Endothelial cell of umbilical vein (primary cell): ENCODE measurements around the gene USP4. TPM values are rescaled to one million over a fixed set of nuclear protein-coding genes. Genes with fewer than 3 reads are reported as not detected.

Source experiments
- BruUV-seq: library from RNA; stranded (reverse); fragments of 400-500 nt; replicated peaks from 2 replicates; lab custom pipeline; 2021; lab: Mats Ljungman, UMichigan
- CTCF ChIA-PET: fragments of 300-600, 350-600 bp; sonication (Branson Sonifier 250); formaldehyde crosslinking; loops from one replicate; lab custom pipeline; 2021; ENCODE audit warnings: antibody characterized with exemption, inconsistent platforms; lab: Charles Lee
- POLR2A ChIA-PET: fragments of 300-600, 350-600 bp; sonication (Branson Sonifier 250); formaldehyde crosslinking; loops from one replicate; lab custom pipeline; 2021; ENCODE audit warnings: antibody characterized with exemption, inconsistent platforms; lab: Charles Lee
- DNase-seq: peaks from one replicate; pipeline ENCODE4 v3.0.0-alpha.2; 2011; ENCODE audit warnings: low read depth, low spot score
- FAIRE-seq: peaks from 2 replicates; lab custom pipeline; 2011; peaks lifted over from hg19 to GRCh38; lab: Jason Lieb, UNC
- H2AFZ ChIP-seq: 2 replicates; pipeline ENCODE4 v1.6.0; 2012; ENCODE audit warnings: low read depth, low read length, control low read depth, inconsistent platforms
- H3K27ac ChIP-seq: 2 replicates; pipeline ENCODE4 v1.5.1; 2011; ENCODE audit warnings: low read depth, mild to moderate bottlenecking, control low read depth, low read length, moderate library complexity; ENCODE audit not compliant: insufficient read depth
- H3K27me3 ChIP-seq, 2 experiments: 2 replicates each; pipeline versions ENCODE4 v1.6.0 to v1.6.1; 2011; ENCODE audit warnings: low read length in 2 of 2, mixed read lengths in 1 of 2; ENCODE audit not compliant: control insufficient read depth in 2 of 2, insufficient read depth in 2 of 2
- H3K36me3 ChIP-seq, 2 experiments: 2 replicates in 1 of 2; 3 replicates in 1 of 2; pipeline ENCODE4 v1.5.1; 2011; ENCODE audit warnings: low read length in 2 of 2, mild to moderate bottlenecking in 1 of 2, moderate library complexity in 1 of 2; ENCODE audit not compliant: control insufficient read depth in 2 of 2, insufficient read depth in 2 of 2; ENCODE audit errors: extremely low read depth in 1 of 2
- H3K4me1 ChIP-seq: 3 replicates; pipeline ENCODE4 v1.5.1; 2011; ENCODE audit warnings: mild to moderate bottlenecking, low read length; ENCODE audit not compliant: control insufficient read depth, insufficient read depth; ENCODE audit errors: extremely low read depth
- H3K4me2 ChIP-seq: 2 replicates; pipeline ENCODE4 v1.6.1; 2011; ENCODE audit warnings: low read length, control low read depth, mixed read lengths; ENCODE audit not compliant: insufficient read depth
- H3K4me3 ChIP-seq, 3 experiments: fragments of 200-600 bp in 1 of 3; sonication (generic), shearing (Covaris generic) in 1 of 3; replicated peaks in 1 of 3; 2 replicates each; pipeline ENCODE4 v1.5.1; 2011 to 2016; ENCODE audit warnings: control low read depth in 3 of 3, low read length in 3 of 3, mild to moderate bottlenecking in 2 of 3, inconsistent platforms in 1 of 3, low read depth in 1 of 3, moderate library complexity in 1 of 3; ENCODE audit not compliant: insufficient read depth in 1 of 3
- H3K79me2 ChIP-seq: 2 replicates; pipeline ENCODE4 v1.6.0; 2012; ENCODE audit warnings: low read length, inconsistent platforms; ENCODE audit not compliant: control insufficient read depth, insufficient read depth
- H3K9ac ChIP-seq: replicated peaks from 2 replicates; pipeline ENCODE3; 2011; ENCODE audit warnings: low read length, control low read depth; ENCODE audit not compliant: insufficient read depth; ENCODE audit errors: extremely low read depth
- H3K9me1 ChIP-seq: replicated peaks from 3 replicates; pipeline ENCODE4 v1.6.0; 2011; ENCODE audit warnings: mild to moderate bottlenecking, low read length; ENCODE audit not compliant: control insufficient read depth, insufficient read depth; ENCODE audit errors: extremely low read depth
- H3K9me3 ChIP-seq: replicated peaks from 2 replicates; pipeline ENCODE4 v1.5.1; 2012; ENCODE audit warnings: low read length, inconsistent platforms; ENCODE audit not compliant: control insufficient read depth, insufficient read depth
- H4K20me1 ChIP-seq: replicated peaks from 2 replicates; pipeline ENCODE3; 2011; ENCODE audit warnings: mild to moderate bottlenecking, low read length; ENCODE audit not compliant: control insufficient read depth, insufficient read depth; ENCODE audit errors: extremely low read depth
- EZH2 ChIP-seq: IDR thresholded peaks from 2 replicates; pipeline ENCODE4 v1.6.1; 2012; ENCODE audit warnings: borderline replicate concordance, low read depth, mild to moderate bottlenecking, moderate library complexity, low read length, inconsistent platforms; ENCODE audit not compliant: severe bottlenecking
- FOS ChIP-seq: IDR thresholded peaks from 2 replicates; pipeline ENCODE4 v1.6.1; 2011; ENCODE audit warnings: mild to moderate bottlenecking, low read length, moderate library complexity, borderline replicate concordance; ENCODE audit not compliant: insufficient read depth
- GATA2 ChIP-seq: IDR thresholded peaks from 2 replicates; pipeline ENCODE4 v1.7.0; 2011; ENCODE audit warnings: low read depth, mild to moderate bottlenecking, moderate library complexity, mixed read lengths, low read length; ENCODE audit not compliant: insufficient read length, insufficient read depth
- JUN ChIP-seq: IDR thresholded peaks from 2 replicates; pipeline ENCODE4 v1.6.1; 2011; ENCODE audit warnings: borderline replicate concordance, low read depth; ENCODE audit not compliant: insufficient read length, insufficient read depth
- MYC ChIP-seq: IDR thresholded peaks from one replicate; pipeline ENCODE4 v1.6.1; 2011; ENCODE audit warnings: mild to moderate bottlenecking, low read depth, low read length
- POLR2A ChIP-seq: IDR thresholded peaks from 2 replicates; pipeline ENCODE4 v1.6.1; 2012; ENCODE audit warnings: low read depth, mild to moderate bottlenecking, control low read depth, low read length
- POLR2AphosphoS5 ChIP-seq: IDR thresholded peaks from 2 replicates; pipeline ENCODE4 v1.6.1; 2012; ENCODE audit warnings: low read depth, mild to moderate bottlenecking, control low read depth, low read length, moderate library complexity; ENCODE audit not compliant: insufficient read depth
- dilution Hi-C: fragments of 300-500 bp; cut with MboI; formaldehyde crosslinking; loops from one replicate; pipeline ENCODE4 v1.15.0; 2019; ENCODE audit warnings: low sequenced_read_pairs; ENCODE audit not compliant: extremely low pct_ligation_motif_present
- intact Hi-C: fragments of 100-400 bp; cut with micrococcal nuclease; formaldehyde crosslinking; loops from one replicate; pipeline ENCODE4 v1.10.0; 2022
- polyA plus RNA-seq, 4 experiments: library from polyadenylated mRNA; depleted of rRNA in 3 of 4; stranded (reverse) in 3 of 4; unstranded in 1 of 4; fragments of >200 nt; gene quantifications; 2 replicates each; pipeline versions ENCODE4 v1.2.1 to v1.2.3, GENCODE V29; 2011 to 2012; ENCODE audit warnings: missing spikeins in 1 of 4
- total RNA-seq: library from RNA; stranded (reverse); gene quantifications from 2 replicates; pipeline ENCODE4 v1.2.3, GENCODE V29; 2021
- TF ChIP-seq, protein P1 (sequence below): IDR thresholded peaks from 2 replicates; pipeline ENCODE4 v1.6.1; 2011; ENCODE audit not compliant: insufficient read depth, insufficient read length
- TF ChIP-seq, protein P2 (sequence below), 2 donors: IDR thresholded peaks; 1 replicate in 1 of 2; 2 replicates in 1 of 2; pipeline ENCODE4 v1.5.1; 2011; ENCODE audit warnings: low read length in 2 of 2, mild to moderate bottlenecking in 2 of 2, moderate library complexity in 2 of 2, control low read depth in 1 of 2, inconsistent platforms in 1 of 2, low read depth in 1 of 2; ENCODE audit not compliant: insufficient read depth in 1 of 2; ENCODE audit errors: extremely low read depth in 1 of 2

The USP4 gene
- total and polyA plus RNA-seq, 2 donors (not counting 3 experiments of a cell fraction or from before 2014, with no cell fraction given), result 39.1 to 61.3 TPM

DNA sequence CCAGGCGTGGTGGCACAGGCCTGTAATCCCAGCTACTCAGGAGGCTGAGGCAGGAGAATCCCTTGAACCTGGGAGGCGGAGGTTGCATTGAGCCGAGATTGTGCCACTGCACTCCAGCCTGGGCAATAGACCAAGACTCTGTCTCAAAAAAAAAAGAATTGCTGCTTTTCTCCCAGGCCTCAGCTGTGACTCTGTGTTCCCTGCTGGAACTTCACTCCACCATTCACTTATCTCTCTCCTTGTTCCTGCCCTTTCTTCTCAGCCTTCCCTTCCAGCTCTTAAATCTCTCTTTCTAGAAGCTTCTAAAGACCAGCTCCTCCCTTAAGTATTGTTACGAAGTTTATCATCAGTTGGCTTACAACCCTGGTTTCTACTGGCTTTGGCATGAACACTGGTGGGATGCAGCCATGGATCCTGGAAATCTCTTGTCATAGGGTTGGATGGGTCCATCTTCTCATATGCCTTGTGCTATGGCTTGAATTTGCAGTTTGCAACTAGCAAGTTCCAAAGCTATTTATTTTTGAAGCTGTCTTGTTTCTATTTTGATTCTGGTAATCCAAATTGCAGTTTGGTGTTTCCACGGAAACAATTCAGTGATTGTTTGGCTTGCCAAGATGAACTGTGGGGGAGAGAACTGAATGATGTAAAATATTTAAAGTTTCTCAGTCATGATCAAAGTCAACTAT lies 73.3 kb downstream of the USP4 start:
- ChIA-PET CTCF (interaction anchor here (1.0 to 1.5 kb wide), 3 partner anchors 12 to 95 kb away, joined by 4 to 10 read pairs (median 4); partner anchors contain the start of gene KLHDC8B), POLR2A (no interaction called here)
- Histone ChIP-seq H4K20me1 (no peaks in the 10 kb centered on the region), H3K36me3 (no peaks in the 10 kb centered on the region), H3K4me3 (no peak overlapping the region), H3K27ac (no peak overlapping the region), H3K9me1 (no peaks in the 10 kb centered on the region), H3K9ac (no peak overlapping the region), H3K27me3 (no peaks in the 10 kb centered on the region), H2AFZ (no peak overlapping the region), H3K79me2 (no peaks in the 10 kb centered on the region), H3K4me2 (no peak overlapping the region), H3K4me1 (no peaks in the 10 kb centered on the region), H3K9me3 (no peaks in the 10 kb centered on the region)
- TF ChIP-seq MYC (no peak), JUN (no peak), GATA2 (no peak), POLR2A (no peak), EZH2 (no peak), POLR2AphosphoS5 (no peak), FOS (no peak)
- TF ChIP-seq, protein P1, sequence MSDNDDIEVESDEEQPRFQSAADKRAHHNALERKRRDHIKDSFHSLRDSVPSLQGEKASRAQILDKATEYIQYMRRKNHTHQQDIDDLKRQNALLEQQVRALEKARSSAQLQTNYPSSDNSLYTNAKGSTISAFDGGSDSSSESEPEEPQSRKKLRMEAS, result no peak
- TF ChIP-seq, protein P2, sequence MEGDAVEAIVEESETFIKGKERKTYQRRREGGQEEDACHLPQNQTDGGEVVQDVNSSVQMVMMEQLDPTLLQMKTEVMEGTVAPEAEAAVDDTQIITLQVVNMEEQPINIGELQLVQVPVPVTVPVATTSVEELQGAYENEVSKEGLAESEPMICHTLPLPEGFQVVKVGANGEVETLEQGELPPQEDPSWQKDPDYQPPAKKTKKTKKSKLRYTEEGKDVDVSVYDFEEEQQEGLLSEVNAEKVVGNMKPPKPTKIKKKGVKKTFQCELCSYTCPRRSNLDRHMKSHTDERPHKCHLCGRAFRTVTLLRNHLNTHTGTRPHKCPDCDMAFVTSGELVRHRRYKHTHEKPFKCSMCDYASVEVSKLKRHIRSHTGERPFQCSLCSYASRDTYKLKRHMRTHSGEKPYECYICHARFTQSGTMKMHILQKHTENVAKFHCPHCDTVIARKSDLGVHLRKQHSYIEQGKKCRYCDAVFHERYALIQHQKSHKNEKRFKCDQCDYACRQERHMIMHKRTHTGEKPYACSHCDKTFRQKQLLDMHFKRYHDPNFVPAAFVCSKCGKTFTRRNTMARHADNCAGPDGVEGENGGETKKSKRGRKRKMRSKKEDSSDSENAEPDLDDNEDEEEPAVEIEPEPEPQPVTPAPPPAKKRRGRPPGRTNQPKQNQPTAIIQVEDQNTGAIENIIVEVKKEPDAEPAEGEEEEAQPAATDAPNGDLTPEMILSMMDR (IDR thresholded peaks at IDR 0.05; ENCODE audit: extremely low read depth in 1 of 2, insufficient read depth in 1 of 2, low read depth in 1 of 2, low read length in 2 of 2), result no peak
- dilution Hi-C loops, result no loop called here
- DNase-seq, result no peak
- no peak for FAIRE-seq
- BruUV-seq, result no TSS peak
- intact Hi-C loops, result no loop called here
